ENCODE data around the gene ALS2CL.

The ALS2CL gene

GRCh38 chr3:46678280-46678679 is 15.2 kb downstream of the ALS2CL start:
- no peaks in the 10 kb centered on the region for H3K36me3 ChIP-seq
- H3K9me3 ChIP-seq (ENCODE audit: severe bottlenecking) = no peaks in the 10 kb centered on the region
- no peak overlapping the region for H3K4me3 ChIP-seq (ENCODE audit: low read depth, low read length)
- TF ChIP-seq, protein P1, sequence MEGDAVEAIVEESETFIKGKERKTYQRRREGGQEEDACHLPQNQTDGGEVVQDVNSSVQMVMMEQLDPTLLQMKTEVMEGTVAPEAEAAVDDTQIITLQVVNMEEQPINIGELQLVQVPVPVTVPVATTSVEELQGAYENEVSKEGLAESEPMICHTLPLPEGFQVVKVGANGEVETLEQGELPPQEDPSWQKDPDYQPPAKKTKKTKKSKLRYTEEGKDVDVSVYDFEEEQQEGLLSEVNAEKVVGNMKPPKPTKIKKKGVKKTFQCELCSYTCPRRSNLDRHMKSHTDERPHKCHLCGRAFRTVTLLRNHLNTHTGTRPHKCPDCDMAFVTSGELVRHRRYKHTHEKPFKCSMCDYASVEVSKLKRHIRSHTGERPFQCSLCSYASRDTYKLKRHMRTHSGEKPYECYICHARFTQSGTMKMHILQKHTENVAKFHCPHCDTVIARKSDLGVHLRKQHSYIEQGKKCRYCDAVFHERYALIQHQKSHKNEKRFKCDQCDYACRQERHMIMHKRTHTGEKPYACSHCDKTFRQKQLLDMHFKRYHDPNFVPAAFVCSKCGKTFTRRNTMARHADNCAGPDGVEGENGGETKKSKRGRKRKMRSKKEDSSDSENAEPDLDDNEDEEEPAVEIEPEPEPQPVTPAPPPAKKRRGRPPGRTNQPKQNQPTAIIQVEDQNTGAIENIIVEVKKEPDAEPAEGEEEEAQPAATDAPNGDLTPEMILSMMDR (IDR thresholded peaks at IDR 0.05; ENCODE audit: low read depth, low read length) = no peak
- H3K27ac ChIP-seq = no peak overlapping the region
- H3K27me3 ChIP-seq (ENCODE audit: insufficient read depth, low read depth, severe bottlenecking) = no peaks in the 10 kb centered on the region
- DNase-seq = no peak

DNA sequence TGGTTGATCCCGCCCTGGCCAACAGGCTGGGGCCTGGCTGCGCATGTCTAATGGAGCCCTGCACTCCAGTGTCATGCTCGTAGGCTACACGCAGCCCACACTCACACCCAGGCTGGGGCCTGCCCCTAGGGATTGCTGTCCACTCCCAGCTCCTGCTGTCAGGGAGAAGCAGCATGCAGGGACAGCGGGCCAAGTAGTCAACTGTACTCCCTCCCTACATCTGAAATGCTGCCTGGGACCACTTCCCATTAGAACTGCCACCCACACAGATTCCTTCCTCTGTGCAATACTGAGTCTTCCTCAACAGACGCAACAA is 16.1 kb downstream of the ALS2CL start:
- Histone ChIP-seq H3K27me3 (ENCODE audit: insufficient read depth, low read depth, severe bottlenecking) (no peaks in the 10 kb centered on the region), H3K4me3 (ENCODE audit: low read depth, low read length) (no peak overlapping the region), H3K9me3 (ENCODE audit: severe bottlenecking) (no peaks in the 10 kb centered on the region), H3K36me3 (no peaks in the 10 kb centered on the region), H3K27ac (no peak overlapping the region)
- TF ChIP-seq, protein P1 (IDR thresholded peaks at IDR 0.05; ENCODE audit: low read depth, low read length) = no peak
- DNase-seq = no peak

GRCh38 chr3:46676601-46677410 is 16.7 kb downstream of the ALS2CL start:
- H3K36me3 ChIP-seq = no peaks in the 10 kb centered on the region
- TF ChIP-seq, protein P1 (IDR thresholded peaks at IDR 0.05; ENCODE audit: low read depth, low read length) = no peak
- H3K27ac ChIP-seq = no peak overlapping the region
- no peak for DNase-seq
- H3K27me3 ChIP-seq (ENCODE audit: insufficient read depth, low read depth, severe bottlenecking) = no peaks in the 10 kb centered on the region
- no peaks in the 10 kb centered on the region for H3K9me3 ChIP-seq (ENCODE audit: severe bottlenecking)
- H3K4me3 ChIP-seq (ENCODE audit: low read depth, low read length) = no peak overlapping the region

- H3K27ac ChIP-seq = no peak overlapping the region
- no peak for DNase-seq
- no peaks in the 10 kb centered on the region for H3K36me3 ChIP-seq
- H3K9me3 ChIP-seq (ENCODE audit: severe bottlenecking) = no peaks in the 10 kb centered on the region
- TF ChIP-seq, protein P1 (IDR thresholded peaks at IDR 0.05; ENCODE audit: low read depth, low read length) = no peak
- no peak overlapping the region for H3K4me3 ChIP-seq (ENCODE audit: low read depth, low read length)
- no peaks in the 10 kb centered on the region for H3K27me3 ChIP-seq (ENCODE audit: insufficient read depth, low read depth, severe bottlenecking)
Observed at GRCh38 chr3:46675843-46676567, 17.5 kb downstream of the ALS2CL start.

GRCh38 chr3:46675426-46675825 is 18.1 kb downstream of the ALS2CL start:
- Histone ChIP-seq H3K36me3 (no peaks in the 10 kb centered on the region), H3K9me3 (ENCODE audit: severe bottlenecking) (no peaks in the 10 kb centered on the region), H3K4me3 (ENCODE audit: low read depth, low read length) (no peak overlapping the region), H3K27ac (no peak overlapping the region), H3K27me3 (ENCODE audit: insufficient read depth, low read depth, severe bottlenecking) (no peaks in the 10 kb centered on the region)
- DNase-seq = no peak
- TF ChIP-seq, protein P1 (IDR thresholded peaks at IDR 0.05; ENCODE audit: low read depth, low read length) = no peak
